DOHH2 (cell line): ENCODE data around the gene YIPF3.

Experiments
- CTCF ChIP-seq: fragments of 200-600 bp; sonication (generic); IDR thresholded peaks from one replicate; pipeline ENCODE4 v1.5.1; 2014; ENCODE audit warnings: antibody characterized with exemption, mild to moderate bottlenecking, low read depth, low read length; ENCODE audit not compliant: poor library complexity, severe bottlenecking
- EZH2phosphoT487 ChIP-seq: fragments of 200-600 bp; sonication (generic); IDR thresholded peaks from 2 replicates; pipeline ENCODE4 v1.6.1; 2017; ENCODE audit warnings: borderline replicate concordance, mild to moderate bottlenecking, antibody characterized with exemption, low read length, moderate library complexity, mixed read lengths

GRCh38 chr6:43467752-43468151 lies 49.0 kb downstream of the YIPF3 start:
- TF ChIP-seq CTCF = no peak
- TF ChIP-seq EZH2phosphoT487 = no peak
